Mesenchymal stem cell (in vitro differentiated cells and primary cell): ENCODE results near the gene LIN28B.

Experiments used
- DNase-seq: peaks from one replicate; pipeline ENCODE4 v3.0.0-alpha.2; 2013
- H2AFZ ChIP-seq: one replicate; pipeline ENCODE4 v1.6.1; 2013; ENCODE audit warnings: low read depth, mild to moderate bottlenecking, control low read depth, inconsistent platforms, low read length, moderate library complexity
- H2AK5ac ChIP-seq: 2 replicates; pipeline ENCODE4 v1.6.1; 2013; ENCODE audit warnings: low read length, moderate library complexity, mild to moderate bottlenecking, inconsistent platforms; ENCODE audit not compliant: severe bottlenecking
- H2BK120ac ChIP-seq: one replicate; pipeline ENCODE4 v1.6.1; 2013; ENCODE audit warnings: low read depth, mild to moderate bottlenecking, inconsistent platforms, low read length, moderate library complexity
- H2BK12ac ChIP-seq, 2 experiments: one replicate each; pipeline ENCODE4 v1.6.1; 2013; ENCODE audit warnings: inconsistent platforms in 2 of 2, low read length in 2 of 2, mild to moderate bottlenecking in 2 of 2, moderate library complexity in 2 of 2, control low read depth in 1 of 2
- H2BK15ac ChIP-seq: one replicate; pipeline ENCODE4 v1.6.1; 2013; ENCODE audit warnings: mild to moderate bottlenecking, low read depth, inconsistent platforms; ENCODE audit not compliant: poor library complexity, severe bottlenecking
- H2BK5ac ChIP-seq: 2 replicates; pipeline ENCODE4 v1.6.1; 2013; ENCODE audit warnings: low read depth, mild to moderate bottlenecking, low read length, control low read depth, inconsistent platforms; ENCODE audit not compliant: poor library complexity, severe bottlenecking
- H3K14ac ChIP-seq, 2 experiments: one replicate each; pipeline ENCODE4 v1.6.1; 2013; ENCODE audit warnings: inconsistent platforms in 2 of 2, low read length in 2 of 2, control low read depth in 1 of 2, mild to moderate bottlenecking in 1 of 2, moderate library complexity in 1 of 2
- H3K18ac ChIP-seq, 2 experiments: one replicate each; pipeline ENCODE4 v1.6.1; 2013; ENCODE audit warnings: inconsistent platforms in 2 of 2, low read length in 2 of 2, control low read depth in 1 of 2, low read depth in 1 of 2, mild to moderate bottlenecking in 1 of 2
- H3K23ac ChIP-seq, 2 experiments: one replicate each; pipeline ENCODE4 v1.6.1; 2013; ENCODE audit warnings: inconsistent platforms in 2 of 2, low read length in 2 of 2, mild to moderate bottlenecking in 2 of 2, moderate library complexity in 2 of 2, control low read depth in 1 of 2
- H3K27ac ChIP-seq: 2 replicates; pipeline ENCODE4 v1.5.1; 2013; ENCODE audit warnings: mild to moderate bottlenecking, moderate library complexity, low read length, control low read depth, inconsistent platforms; ENCODE audit not compliant: poor library complexity, severe bottlenecking
- H3K27me3 ChIP-seq, 2 experiments: 2 replicates each; pipeline versions ENCODE4 v1.6.1 to v1.7.0; 2013; ENCODE audit warnings: low read length in 2 of 2, mild to moderate bottlenecking in 2 of 2, moderate library complexity in 2 of 2, control low read depth in 1 of 2, inconsistent platforms in 1 of 2; ENCODE audit not compliant: control insufficient read depth in 1 of 2, insufficient read depth in 1 of 2
- H3K36me3 ChIP-seq, 2 experiments: 2 replicates each; pipeline versions ENCODE4 v1.6.1 to v1.7.0; 2013; ENCODE audit warnings: low read length in 2 of 2, control low read depth in 1 of 2, inconsistent platforms in 1 of 2, low read depth in 1 of 2, mild to moderate bottlenecking in 1 of 2; ENCODE audit not compliant: insufficient read depth in 2 of 2, control insufficient read depth in 1 of 2
- H3K4ac ChIP-seq, 2 experiments: one replicate each; pipeline ENCODE4 v1.6.1; 2013; ENCODE audit warnings: inconsistent platforms in 2 of 2, low read length in 2 of 2, mild to moderate bottlenecking in 2 of 2, moderate library complexity in 2 of 2, control low read depth in 1 of 2, low read depth in 1 of 2
- H3K4me1 ChIP-seq: 2 replicates; pipeline ENCODE4 v1.6.1; 2013; ENCODE audit warnings: low read depth, low read length, control low read depth; ENCODE audit not compliant: control insufficient read depth, insufficient read depth
- H3K4me2 ChIP-seq: 2 replicates; pipeline ENCODE4 v1.6.1; 2013; ENCODE audit warnings: low read length, mild to moderate bottlenecking, inconsistent platforms; ENCODE audit not compliant: poor library complexity, severe bottlenecking
- H3K4me3 ChIP-seq, 2 experiments: 2 replicates each; pipeline versions ENCODE4 v1.5.1 to v1.7.0; 2013; ENCODE audit warnings: low read length in 2 of 2, mild to moderate bottlenecking in 2 of 2, control low read depth in 1 of 2, low read depth in 1 of 2; ENCODE audit not compliant: insufficient read depth in 1 of 2
- H3K79me1 ChIP-seq: replicated peaks from 2 replicates; pipeline ENCODE4 v1.6.1; 2013; ENCODE audit warnings: mild to moderate bottlenecking, control low read depth, low read length, inconsistent platforms; ENCODE audit not compliant: poor library complexity, severe bottlenecking
- H3K9ac ChIP-seq: 2 replicates; pipeline ENCODE4 v1.7.0; 2013; ENCODE audit warnings: mild to moderate bottlenecking, low read length, moderate library complexity
- H3K9me3 ChIP-seq: 2 replicates; pipeline ENCODE4 v1.7.0; 2013; ENCODE audit warnings: mild to moderate bottlenecking, low read length; ENCODE audit not compliant: control insufficient read depth
- H4K8ac ChIP-seq: one replicate; pipeline ENCODE4 v1.6.1; 2013; ENCODE audit warnings: inconsistent platforms, mild to moderate bottlenecking, low read length, moderate library complexity
- H4K91ac ChIP-seq: one replicate; pipeline ENCODE4 v1.6.1; 2013; ENCODE audit warnings: mild to moderate bottlenecking, low read length, inconsistent platforms
- WGBS: methylation state at CpG from one replicate; pipeline ENCODE4 v1.1.7; 2013; ENCODE audit warnings: mixed read lengths; 5-methylcytosine and 5-hydroxymethylcytosine counted together

Gene LIN28B

DNA sequence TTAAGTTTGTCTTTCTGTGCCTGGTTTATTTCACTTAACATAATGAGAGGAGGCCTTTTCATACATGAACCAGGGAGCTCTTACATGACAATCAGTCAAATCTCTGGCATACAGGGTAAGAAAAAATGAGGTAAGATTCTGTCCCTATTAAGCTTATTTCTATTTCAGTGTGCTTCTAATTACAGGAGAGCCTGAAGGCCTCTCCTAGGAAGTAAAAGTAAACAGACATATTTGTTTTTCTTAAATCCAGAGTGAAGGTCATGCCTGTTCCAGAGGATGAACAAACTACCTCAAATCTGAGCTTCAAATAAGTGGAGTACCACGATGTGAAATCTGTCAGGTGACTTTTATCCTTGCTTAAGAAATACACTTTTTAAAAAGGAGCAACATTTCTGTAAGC is 150.3 kb downstream of the LIN28B start:
- Histone ChIP-seq H3K4me2 (no peak overlapping the region), H3K36me3 (peaks cover 0 to 9% of the 10 kb centered on the region in 2 experiments), H3K4ac (no peak overlapping the region), H3K18ac (no peak overlapping the region), H3K9me3 (no peaks in the 10 kb centered on the region), H2AFZ (no peak overlapping the region), H3K27ac (no peak overlapping the region), H2BK15ac (no peak overlapping the region), H3K14ac (no peak overlapping the region), H2AK5ac (no peak overlapping the region), H2BK12ac (no peak overlapping the region), H2BK5ac (no peak overlapping the region), H3K27me3 (no peaks in the 10 kb centered on the region), H4K8ac (no peak overlapping the region), H3K23ac (no peak overlapping the region), H3K79me1 (no peaks in the 10 kb centered on the region), H3K4me1 (no peaks in the 10 kb centered on the region), H3K4me3 (no peak overlapping the region), H3K9ac (no peak overlapping the region), H4K91ac (no peak overlapping the region), H2BK120ac (no peak overlapping the region)
- WGBS: no CpG with 5 or more reads among the region's 1 CpG
- no peak for DNase-seq

DNA sequence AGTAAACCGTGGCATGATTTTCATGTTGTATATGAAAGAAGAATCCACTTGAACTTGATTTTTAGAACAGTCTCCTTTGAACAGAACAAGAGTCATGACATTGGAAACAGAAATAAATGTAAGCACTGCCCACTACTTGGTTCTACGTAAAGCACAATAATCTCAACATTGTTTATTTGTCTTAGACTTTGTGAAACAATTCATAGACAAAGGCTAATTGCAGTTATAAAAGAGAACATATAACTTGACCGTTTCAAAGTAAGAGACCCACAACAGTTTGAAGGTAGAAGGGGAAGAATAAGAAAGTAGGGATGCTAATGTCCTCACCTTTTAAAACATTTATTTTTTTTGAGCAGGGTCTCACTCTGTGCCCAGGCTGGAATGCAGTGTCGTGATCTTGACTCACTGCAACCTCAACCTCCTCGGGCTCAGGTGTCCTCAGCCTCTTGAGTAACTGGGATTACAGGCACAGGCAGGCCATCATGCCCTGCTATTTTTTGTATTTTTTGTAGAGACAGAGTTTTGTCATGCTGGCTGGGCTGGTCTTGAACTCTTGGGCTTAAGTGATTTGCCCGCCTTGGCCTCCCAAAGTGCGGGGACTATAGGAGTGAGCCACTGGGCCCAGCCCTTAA is 151.8 kb downstream of the LIN28B start:
- Histone ChIP-seq H3K18ac (no peak overlapping the region), H3K27ac (no peak overlapping the region), H2BK5ac (no peak overlapping the region), H3K4me3 (no peak overlapping the region), H3K23ac (no peak overlapping the region), H3K4me1 (no peaks in the 10 kb centered on the region), H2AFZ (no peak overlapping the region), H3K14ac (no peak overlapping the region), H3K79me1 (no peaks in the 10 kb centered on the region), H3K36me3 (peaks cover 0 to 9% of the 10 kb centered on the region in 2 experiments), H2BK12ac (no peak overlapping the region), H2BK15ac (no peak overlapping the region), H2BK120ac (no peak overlapping the region), H4K8ac (no peak overlapping the region), H3K27me3 (no peaks in the 10 kb centered on the region), H3K4ac (no peak overlapping the region), H4K91ac (no peak overlapping the region), H3K9me3 (no peaks in the 10 kb centered on the region), H3K4me2 (no peak overlapping the region), H2AK5ac (no peak overlapping the region), H3K9ac (no peak overlapping the region)
- DNase-seq: no peak
- WGBS: 90% methylated on average over 6 of the region's 7 CpGs

DNA sequence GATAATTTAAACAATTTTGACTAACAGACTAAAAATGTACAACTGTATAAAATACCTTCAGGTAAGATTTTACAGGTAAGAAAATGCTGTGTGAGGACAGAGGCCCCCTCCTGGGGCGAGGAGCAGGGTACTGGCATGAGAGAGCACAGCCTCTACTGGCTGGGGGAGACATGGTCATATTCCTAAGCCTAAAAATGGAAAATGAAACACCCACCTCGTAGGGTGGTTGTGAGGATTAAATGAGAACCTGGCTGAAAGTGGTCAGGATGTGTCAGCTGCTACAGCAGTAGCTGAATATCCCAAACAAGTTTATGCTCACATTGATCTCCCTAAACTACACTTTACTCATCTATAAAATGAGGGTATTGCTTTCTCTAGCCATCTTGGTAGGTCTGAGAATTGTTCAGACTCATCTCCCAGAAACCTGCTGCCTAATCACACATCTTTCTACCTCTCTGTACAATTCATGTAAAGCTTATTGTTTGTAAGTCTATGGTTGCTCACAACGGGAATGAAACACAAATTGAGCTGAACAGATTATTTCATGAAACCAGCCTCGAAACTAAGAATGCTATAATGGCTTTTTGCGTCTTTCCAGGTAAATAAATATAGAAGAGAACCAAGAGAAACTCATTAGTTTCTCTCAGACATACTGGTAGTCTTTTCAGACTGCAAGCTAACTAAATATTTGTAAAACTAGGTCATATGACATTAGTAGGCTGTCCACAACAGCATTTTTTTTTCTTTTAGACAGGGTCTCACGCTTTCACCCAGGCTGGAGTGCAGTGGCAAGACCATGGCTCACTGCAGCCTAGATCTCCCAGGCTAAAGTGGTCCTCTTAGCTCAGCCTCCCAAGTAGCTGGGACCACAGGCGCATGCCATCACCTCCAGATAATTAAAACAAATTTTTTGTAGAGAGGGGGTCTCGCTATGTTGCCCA is 153.3 kb downstream of the LIN28B start:
- no peak overlapping the region for H3K9ac ChIP-seq
- no peak overlapping the region for H3K18ac ChIP-seq
- H3K79me1 ChIP-seq: no peaks in the 10 kb centered on the region
- H2BK12ac ChIP-seq: no peak overlapping the region
- H3K36me3 ChIP-seq: peaks cover 0 to 9% of the 10 kb centered on the region in 2 experiments
- no peak overlapping the region for H4K8ac ChIP-seq
- no peak overlapping the region for H4K91ac ChIP-seq
- no peak overlapping the region for H2BK15ac ChIP-seq
- H3K4ac ChIP-seq: no peak overlapping the region
- H3K9me3 ChIP-seq: no peaks in the 10 kb centered on the region
- H3K4me2 ChIP-seq: no peak overlapping the region
- no peak overlapping the region for H3K23ac ChIP-seq
- H3K14ac ChIP-seq: no peak overlapping the region
- H2AFZ ChIP-seq: no peak overlapping the region
- no peak overlapping the region for H3K27ac ChIP-seq
- no peak overlapping the region for H2AK5ac ChIP-seq
- H2BK5ac ChIP-seq: no peak overlapping the region
- H2BK120ac ChIP-seq: no peak overlapping the region
- no peak overlapping the region for H3K4me3 ChIP-seq
- no peaks in the 10 kb centered on the region for H3K27me3 ChIP-seq
- 94% methylated on average over 3 of the region's 8 CpGs for WGBS
- DNase-seq: no peak
- H3K4me1 ChIP-seq: no peaks in the 10 kb centered on the region

DNA sequence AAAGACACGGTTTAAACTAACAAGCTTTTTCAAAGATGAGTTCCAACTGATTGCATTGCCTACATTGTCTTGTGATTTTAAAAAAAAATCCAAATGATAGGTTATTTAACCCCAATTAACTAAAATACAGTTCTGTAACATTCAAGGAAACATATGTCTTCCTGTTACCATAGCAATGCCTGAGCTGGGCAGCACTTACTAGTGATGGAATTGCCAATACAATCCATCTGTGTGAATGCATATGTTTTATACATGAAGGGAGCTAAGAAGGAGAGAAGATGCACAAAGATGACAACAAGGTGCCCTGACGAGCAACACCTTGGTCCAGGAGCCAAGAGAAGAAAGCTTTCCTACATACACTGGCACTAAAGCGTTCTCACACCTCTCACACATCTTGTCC is 154.2 kb downstream of the LIN28B start:
- H2AK5ac ChIP-seq: no peak overlapping the region
- no peak overlapping the region for H3K27ac ChIP-seq
- no peak overlapping the region for H3K18ac ChIP-seq
- no peak overlapping the region for H2BK12ac ChIP-seq
- no peak for DNase-seq
- H3K4ac ChIP-seq: no peak overlapping the region
- H2BK5ac ChIP-seq: no peak overlapping the region
- WGBS: no CpG with 5 or more reads among the region's 3 CpGs
- H3K4me1 ChIP-seq: no peaks in the 10 kb centered on the region
- H3K9me3 ChIP-seq: no peaks in the 10 kb centered on the region
- H4K91ac ChIP-seq: no peak overlapping the region
- no peaks in the 10 kb centered on the region for H3K79me1 ChIP-seq
- no peak overlapping the region for H2AFZ ChIP-seq
- peaks cover 0 to 13% of the 10 kb centered on the region in 2 experiments for H3K36me3 ChIP-seq
- no peak overlapping the region for H3K14ac ChIP-seq
- no peak overlapping the region for H3K4me3 ChIP-seq
- no peaks in the 10 kb centered on the region for H3K27me3 ChIP-seq
- H3K23ac ChIP-seq: no peak overlapping the region
- H3K4me2 ChIP-seq: no peak overlapping the region
- no peak overlapping the region for H3K9ac ChIP-seq
- no peak overlapping the region for H2BK120ac ChIP-seq
- H2BK15ac ChIP-seq: no peak overlapping the region
- no peak overlapping the region for H4K8ac ChIP-seq
